B cell (primary cell): ENCODE measurements around the gene PRKCZ.

Experiments used
- EZH2 ChIP-seq: IDR thresholded peaks from 2 replicates; pipeline ENCODE4 v1.6.1; 2012; ENCODE audit warnings: borderline replicate concordance, low read depth, mild to moderate bottlenecking, moderate library complexity, low read length; ENCODE audit not compliant: insufficient read depth, poor library complexity, severe bottlenecking
- TF ChIP-seq, protein P1 (sequence below): fragments of 200-600 bp; IDR thresholded peaks from one replicate; pipeline ENCODE4 v1.8.0; 2022; ENCODE audit warnings: antibody characterized with exemption, mild to moderate bottlenecking

DNA sequence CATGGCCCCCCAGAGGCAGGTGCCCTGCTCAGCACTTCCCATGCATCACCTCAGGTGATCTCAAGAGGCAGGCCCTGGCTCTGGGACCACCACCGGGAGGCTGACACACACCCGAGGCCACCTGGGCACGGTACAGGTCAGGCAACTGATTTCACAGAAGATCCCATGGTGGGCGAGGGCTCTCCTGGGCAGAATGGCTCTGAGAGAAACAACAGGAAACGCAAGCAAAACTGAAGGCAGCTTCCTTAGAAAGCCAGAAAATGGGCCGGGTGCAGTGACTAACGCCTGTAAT lies 166.5 kb downstream of the PRKCZ start:
- TF ChIP-seq, protein P1, sequence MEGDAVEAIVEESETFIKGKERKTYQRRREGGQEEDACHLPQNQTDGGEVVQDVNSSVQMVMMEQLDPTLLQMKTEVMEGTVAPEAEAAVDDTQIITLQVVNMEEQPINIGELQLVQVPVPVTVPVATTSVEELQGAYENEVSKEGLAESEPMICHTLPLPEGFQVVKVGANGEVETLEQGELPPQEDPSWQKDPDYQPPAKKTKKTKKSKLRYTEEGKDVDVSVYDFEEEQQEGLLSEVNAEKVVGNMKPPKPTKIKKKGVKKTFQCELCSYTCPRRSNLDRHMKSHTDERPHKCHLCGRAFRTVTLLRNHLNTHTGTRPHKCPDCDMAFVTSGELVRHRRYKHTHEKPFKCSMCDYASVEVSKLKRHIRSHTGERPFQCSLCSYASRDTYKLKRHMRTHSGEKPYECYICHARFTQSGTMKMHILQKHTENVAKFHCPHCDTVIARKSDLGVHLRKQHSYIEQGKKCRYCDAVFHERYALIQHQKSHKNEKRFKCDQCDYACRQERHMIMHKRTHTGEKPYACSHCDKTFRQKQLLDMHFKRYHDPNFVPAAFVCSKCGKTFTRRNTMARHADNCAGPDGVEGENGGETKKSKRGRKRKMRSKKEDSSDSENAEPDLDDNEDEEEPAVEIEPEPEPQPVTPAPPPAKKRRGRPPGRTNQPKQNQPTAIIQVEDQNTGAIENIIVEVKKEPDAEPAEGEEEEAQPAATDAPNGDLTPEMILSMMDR, result no peak
- TF ChIP-seq EZH2, result no peak
